GM12878 (cell line): ENCODE data around the gene MAP3K1. TPM values are rescaled to one million over a fixed set of nuclear protein-coding genes. Genes with fewer than 3 reads are reported as not detected.

ENCODE experiments used
- ATAC-seq: fragments of 200-7000 bp; cut with Tn5 transposase; 3 replicates; pipeline ENCODE4 v1.9.1; 2020; ENCODE audit warnings: mild to moderate bottlenecking, moderate library complexity
- BruUV-seq: library from RNA; stranded (reverse); fragments of 400-500 nt; replicated peaks from 2 replicates; lab custom pipeline; 2021; lab: Mats Ljungman, UMichigan
- CTCF ChIA-PET: fragments of 300-600 bp; sonication (Branson Sonifier 250); formaldehyde crosslinking; extraction: SDS; loops from one replicate; lab custom pipeline; 2021; ENCODE audit warnings: inconsistent platforms; lab: Yijun Ruan, JAX
- POLR2A ChIA-PET: fragments of 350-600 bp; formaldehyde crosslinking; extraction: SDS; loops from one replicate; lab custom pipeline; 2021; ENCODE audit warnings: inconsistent platforms; lab: Charles Lee
- RAD21 ChIA-PET: fragments of 300-600 bp; sonication (Branson Sonifier 250); formaldehyde crosslinking; loops from one replicate; lab custom pipeline; 2023; ENCODE audit warnings: antibody characterized with exemption; ENCODE audit not compliant: unreplicated experiment; lab: Charles Lee
- SMC1A ChIA-PET: fragments of 300-600 bp; sonication (Branson Sonifier 250); formaldehyde crosslinking; loops from one replicate; lab custom pipeline; 2023; ENCODE audit not compliant: unreplicated experiment, uncharacterized antibody; lab: Charles Lee
- DNase-seq: peaks from one replicate; pipeline ENCODE4 v3.0.0-alpha.2; 2011; ENCODE audit warnings: low read depth, low spot score
- FAIRE-seq: peaks from 3 replicates; lab custom pipeline; 2011; peaks lifted over from hg19 to GRCh38; lab: Jason Lieb, UNC
- H2AFZ ChIP-seq: 2 replicates; pipeline ENCODE4 v1.6.0; 2011; ENCODE audit warnings: low read depth, low read length, control low read depth; ENCODE audit not compliant: control insufficient read depth
- H3K27ac ChIP-seq: 2 replicates; pipeline ENCODE4 v1.5.1; 2011; ENCODE audit warnings: control low read depth; ENCODE audit not compliant: control insufficient read depth, insufficient read depth
- H3K27me3 ChIP-seq, 2 experiments: replicated peaks in 1 of 2; 2 replicates each; pipeline versions ENCODE4 v1.6.0 to v1.6.1; 2011; ENCODE audit warnings: low read length in 1 of 2; ENCODE audit not compliant: control insufficient read depth in 2 of 2, insufficient read depth in 2 of 2
- H3K36me3 ChIP-seq, 2 experiments: 2 replicates each; pipeline ENCODE4 v1.5.1; 2011; ENCODE audit warnings: low read length in 1 of 2; ENCODE audit not compliant: control insufficient read depth in 2 of 2, insufficient read depth in 2 of 2
- H3K4me1 ChIP-seq: 2 replicates; pipeline ENCODE4 v1.6.1; 2011; ENCODE audit warnings: mild to moderate bottlenecking, low read length, moderate library complexity, mixed read lengths; ENCODE audit not compliant: control insufficient read depth, insufficient read depth
- H3K4me2 ChIP-seq: 2 replicates; pipeline ENCODE4 v1.6.0; 2011; ENCODE audit warnings: control low read depth; ENCODE audit not compliant: control insufficient read depth, insufficient read depth
- H3K4me3 ChIP-seq: fragments of 200-600 bp; sonication (generic); 2 replicates; pipeline ENCODE4 v1.5.1; 2016
- H3K79me2 ChIP-seq: 2 replicates; pipeline ENCODE4 v1.6.0; 2011; ENCODE audit warnings: low read length; ENCODE audit not compliant: control insufficient read depth, insufficient read depth
- H3K9ac ChIP-seq: 2 replicates; pipeline ENCODE4 v1.8.0; 2011; ENCODE audit warnings: low read length, control low read depth, mixed read lengths; ENCODE audit not compliant: control insufficient read depth, insufficient read depth
- H3K9me3 ChIP-seq: replicated peaks from 3 replicates; pipeline ENCODE4 v1.5.1; 2011; ENCODE audit warnings: mild to moderate bottlenecking, low read length; ENCODE audit not compliant: control insufficient read depth, insufficient read depth
- H4K20me1 ChIP-seq: 2 replicates; pipeline ENCODE4 v1.6.0; 2011; ENCODE audit not compliant: control insufficient read depth, insufficient read depth
- BACH1 ChIP-seq: fragments of 450-650 bp; IDR thresholded peaks from 2 replicates; pipeline ENCODE4 v1.6.1; 2017; ENCODE audit warnings: mild to moderate bottlenecking, borderline replicate concordance
- IKZF1 ChIP-seq: fragments of 450-650 bp; conservative IDR thresholded peaks from 2 replicates; pipeline ENCODE4 v1.6.1; 2017; ENCODE audit warnings: antibody characterized with exemption, mild to moderate bottlenecking
- IKZF2 ChIP-seq, 2 experiments: fragments of 450-650 bp; IDR thresholded peaks; 2 replicates each; pipeline ENCODE4 v1.6.1; 2017; ENCODE audit warnings: mild to moderate bottlenecking in 2 of 2, moderate library complexity in 2 of 2
- MEF2A ChIP-seq: IDR thresholded peaks from 2 replicates; pipeline ENCODE4 v1.6.1; 2011; ENCODE audit warnings: low read depth, mild to moderate bottlenecking, low read length, moderate library complexity; ENCODE audit not compliant: insufficient read depth
- NR2C2 ChIP-seq: IDR thresholded peaks from 2 replicates; pipeline ENCODE4 v1.6.1; 2011; ENCODE audit warnings: borderline replicate concordance, low read depth; ENCODE audit not compliant: control insufficient read depth, insufficient read length
- POLR2AphosphoS5 ChIP-seq: IDR thresholded peaks from 2 replicates; pipeline ENCODE4 v1.6.1; 2011; ENCODE audit warnings: mild to moderate bottlenecking, low read length, inconsistent platforms
- RAD21 ChIP-seq: IDR thresholded peaks from 2 replicates; pipeline ENCODE4 v1.6.1; 2011; ENCODE audit warnings: mild to moderate bottlenecking, low read depth, low read length, moderate library complexity; ENCODE audit not compliant: insufficient read depth
- SMAD5 ChIP-seq: IDR thresholded peaks from 2 replicates; pipeline ENCODE4 v1.6.1; 2016; ENCODE audit warnings: antibody characterized with exemption, low read depth
- SMC3 ChIP-seq: IDR thresholded peaks from 2 replicates; pipeline ENCODE4 v1.6.1; 2011; ENCODE audit warnings: low read length, improper control_type of control experiment, borderline replicate concordance
- ZBTB40 ChIP-seq: fragments of 450-650 bp; IDR thresholded peaks from 2 replicates; pipeline ENCODE4 v1.6.1; 2016; ENCODE audit warnings: mild to moderate bottlenecking, moderate library complexity, borderline replicate concordance
- ZNF207 ChIP-seq: fragments of 450-650 bp; IDR thresholded peaks from 2 replicates; pipeline ENCODE4 v1.6.1; 2014; ENCODE audit warnings: antibody characterized with exemption, mild to moderate bottlenecking, borderline replicate concordance
- ZNF592 ChIP-seq: fragments of 450-650 bp; IDR thresholded peaks from 2 replicates; pipeline ENCODE4 v1.6.1; 2017; ENCODE audit warnings: mild to moderate bottlenecking, moderate library complexity
- ZNF622 ChIP-seq: fragments of 450-650 bp; IDR thresholded peaks from 2 replicates; pipeline ENCODE4 v1.6.1; 2017; ENCODE audit warnings: mild to moderate bottlenecking, inconsistent platforms
- WGBS: methylation state at CpG from one replicate; pipeline ENCODE4 v1.1.6; 2016; ENCODE audit warnings: low lambda C conversion rate; ENCODE audit not compliant: insufficient replicate concordance, insufficient coverage; ENCODE audit errors: missing lambda C conversion rate; 5-methylcytosine and 5-hydroxymethylcytosine counted together
- in situ Hi-C: fragments of 300-500 bp; cut with MboI; formaldehyde crosslinking; loops from 9 replicates; pipeline ENCODE4 v1.14.3; 2018; ENCODE audit warnings: mixed read lengths
- intact Hi-C: fragments of 100-400 bp; cut with micrococcal nuclease; formaldehyde crosslinking; loops from one replicate; pipeline ENCODE4 v1.14.2; 2022; ENCODE audit not compliant: unreplicated experiment
- polyA plus RNA-seq, 11 experiments: library from polyadenylated mRNA; depleted of rRNA in 4 of 11; unstranded in 6 of 11; stranded (reverse) in 5 of 11; fragments of >200 nt; fragmentation: Nextera tagmentation in 4 of 11; fragmentation: Illumina TruSeq in 1 of 11; extraction: Ambion mirVana in 4 of 11; extraction: Trizol in 1 of 11; gene quantifications; 1 replicate in 1 of 11; 2 replicates in 10 of 11; pipeline versions ENCODE4 v1.2.1 to v1.2.3, GENCODE V29; 2011 to 2016; ENCODE audit warnings: inconsistent platforms in 2 of 11, missing spikeins in 2 of 11, low read depth in 1 of 11
- total RNA-seq, 4 experiments: library from RNA; depleted of rRNA in 3 of 4; stranded (reverse); fragments of >200 nt in 3 of 4; fragmentation: Illumina TruSeq in 1 of 4; extraction: Trizol in 1 of 4; gene quantifications; 2 replicates each; pipeline versions ENCODE4 v1.2.1 to v1.2.3, GENCODE V29; 2013 to 2021

Gene MAP3K1
- total and polyA plus RNA-seq, 10 of the 15 experiments (the other 5 are each of a cell fraction or from before 2014, with no cell fraction given): 7.5 to 24.6 (median 12.6) TPM

- TF ChIP-seq ZBTB40: no peak
- no peak for TF ChIP-seq NR2C2
- no peak for TF ChIP-seq BACH1
These were observed 22.0 kb downstream of the MAP3K1 start (continued) for GRCh38 chr5:56837381-56837780.

DNA sequence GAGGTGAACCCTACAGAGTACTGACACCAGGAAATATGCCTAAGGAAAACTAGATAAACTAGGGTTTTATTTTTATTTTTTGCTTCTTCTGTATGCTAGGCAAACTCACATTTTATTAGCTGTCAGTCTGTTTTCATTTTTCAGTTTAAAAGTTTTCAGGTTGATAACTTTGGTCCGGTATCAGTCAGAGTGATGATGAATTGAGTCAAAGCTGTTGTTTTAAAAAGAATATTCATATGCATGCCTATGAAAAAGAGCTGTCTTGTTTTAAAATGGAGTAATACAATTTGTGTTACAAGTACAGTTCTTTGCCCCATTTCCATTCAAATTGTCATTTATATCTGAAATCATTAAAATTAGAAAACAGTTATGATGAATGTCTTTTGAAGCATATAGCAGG is 22.6 kb downstream of the MAP3K1 start:
- no TSS peak for BruUV-seq
- ChIA-PET SMC1A (interaction anchor here (0.7 to 6.6 kb wide), 62 partner anchors 9 to 903 kb away, joined by 3 to 164 read pairs (median 5); no protein-coding TSS in a partner anchor), CTCF (interaction anchor here (0.6 to 9.2 kb wide), 59 partner anchors 10 to 998 kb away, joined by 3 to 296 read pairs (median 4); no protein-coding TSS in a partner anchor), POLR2A (interaction anchor here (0.6 to 3.5 kb wide), 4 partner anchors 11 to 565 kb away, joined by 3 to 9 read pairs (median 4); no protein-coding TSS in a partner anchor), RAD21 (interaction anchor here (0.8 to 6.4 kb wide), 41 partner anchors 10 to 902 kb away, joined by 3 to 174 read pairs (median 5); partner anchors contain the start of genes MAP3K1 and SETD9)
- in situ Hi-C loops (loop anchor here (5.0 to 10.0 kb wide), 3 partner anchors 356 to 903 kb away; no protein-coding TSS in a partner anchor), intact Hi-C loops (loop anchor here (1.0 to 5.0 kb wide), 3 partner anchors 356 to 568 kb away; no protein-coding TSS in a partner anchor)
- Histone ChIP-seq H2AFZ (no peak overlapping the region), H4K20me1 (no peaks in the 10 kb centered on the region), H3K36me3 (no peaks in the 10 kb centered on the region; a peak in 1 of 4 replicates), H3K9ac (no peak overlapping the region), H3K4me1 (peaks cover 8% of the 10 kb centered on the region; the same call in 1 of the 2 replicates), H3K79me2 (peaks cover 6% of the 10 kb centered on the region), H3K27ac (no peak overlapping the region), H3K4me3 (no peak overlapping the region), H3K4me2 (no peak overlapping the region), H3K27me3 (no peaks in the 10 kb centered on the region), H3K9me3 (no peaks in the 10 kb centered on the region)
- 0% methylated on average over 1 of the region's 1 CpG for WGBS
- FAIRE-seq (no peak), DNase-seq (no peak), ATAC-seq (peak; percentile 11; the same call in 2 of the 3 replicates)
- TF ChIP-seq SMAD5: no peak
- TF ChIP-seq POLR2AphosphoS5: no peak
- no peak for TF ChIP-seq SMC3
- no peak for TF ChIP-seq MEF2A
- TF ChIP-seq ZNF622: no peak
- no peak for TF ChIP-seq IKZF2 (IDR thresholded peaks at IDR 0.05)
- no peak for TF ChIP-seq ZNF592
- TF ChIP-seq RAD21: no peak
- no peak for TF ChIP-seq ZNF207
- no peak for TF ChIP-seq IKZF1
